ENCODE measurements around the gene ALDH2. TPM values are rescaled to one million over a fixed set of nuclear protein-coding genes. Genes with fewer than 3 reads are reported as not detected.

The ALDH2 gene
- total and polyA plus RNA-seq, 2 of the 8 experiments (the other 6 are each of a cell fraction or from before 2014, with no cell fraction given): 25.4 to 43.8 TPM

- no peak for TF ChIP-seq SIN3A (conservative IDR thresholded peaks at IDR 0.05 in 1 of 2, IDR thresholded peaks at IDR 0.05 in 1 of 2; ENCODE audit: low read depth in 1 of 2, low read length in 2 of 2)
- TF ChIP-seq SRF (IDR thresholded peaks at IDR 0.05; ENCODE audit: low read depth, low read length): no peak
- TF ChIP-seq TCF12 (IDR thresholded peaks at IDR 0.05; ENCODE audit: low read depth, low read length): no peak
- TF ChIP-seq SP2 (IDR thresholded peaks at IDR 0.05; ENCODE audit: low read length): no peak
These were observed 18.9 kb downstream of the ALDH2 start (continued) for GRCh38 chr12:111785651-111786050.
